Tongue (tissue), 2 donors: Measurements from ENCODE around the gene KCNG1. TPM values are rescaled to one million over a fixed set of nuclear protein-coding genes. Genes with fewer than 3 reads are reported as not detected.
"Not testable (repeated sequence)": the region's sequence is repeated elsewhere in the genome, so short reads cannot be mapped to it uniquely, and the experiment has no call there.

Experiments
- DNase-seq: peaks from one replicate; pipeline ENCODE4 v3.0.0-alpha.2; 2015
- total RNA-seq: library from RNA; depleted of rRNA; stranded (reverse); fragments of >200 nt; gene quantifications from one replicate; pipeline ENCODE4 v1.2.3, GENCODE V29; 2014

The KCNG1 gene
- 1.3 TPM for total RNA-seq

DNA sequence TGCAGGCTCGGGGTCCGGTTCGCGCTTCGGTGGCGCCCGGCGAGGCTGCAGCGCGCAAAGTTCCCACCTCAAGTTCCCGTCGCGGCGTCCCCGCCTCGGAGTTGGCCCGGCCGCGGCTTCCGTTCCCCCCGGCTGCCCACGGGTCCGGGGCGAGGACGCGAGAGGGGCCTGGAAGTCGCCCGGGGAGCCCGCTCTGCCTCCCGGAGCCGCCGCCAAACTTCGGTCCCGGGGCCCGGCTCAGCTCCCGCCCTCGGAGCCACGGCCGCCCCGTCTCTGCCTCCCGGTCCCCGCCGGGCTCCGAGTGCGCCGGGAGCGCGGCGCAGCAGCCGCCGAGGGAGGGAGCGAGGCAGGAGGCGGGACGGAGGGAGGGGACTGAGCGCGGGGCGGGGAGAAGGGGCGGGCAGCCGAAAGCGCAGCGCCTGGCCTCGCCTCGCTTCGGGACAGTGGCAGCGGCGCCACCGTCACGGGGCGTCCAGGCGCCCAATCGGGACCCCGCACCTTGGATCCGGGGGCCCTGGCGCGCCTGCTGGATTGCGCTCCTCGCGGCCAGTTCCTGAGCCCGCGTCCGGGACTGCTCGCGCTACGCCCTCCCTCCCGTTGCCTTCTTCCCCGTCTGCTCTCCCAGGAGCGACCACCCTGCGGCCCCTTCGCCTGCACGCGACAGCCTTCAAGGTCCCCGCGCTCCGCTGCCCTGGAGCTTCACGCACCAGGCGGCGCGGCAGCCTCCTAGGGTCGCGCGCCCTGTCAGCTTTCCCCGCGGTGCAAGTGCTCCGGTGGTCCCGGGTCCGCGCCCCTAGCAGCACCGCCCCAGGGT is at the start of gene KCNG1:
KCNG1 (minus strand) TSS at position 305 of the 814 bp plus-strand sequence. CDS start 12,769 bp downstream, outside the sequence.
- DNase-seq, result peak; percentile 84

DNA sequence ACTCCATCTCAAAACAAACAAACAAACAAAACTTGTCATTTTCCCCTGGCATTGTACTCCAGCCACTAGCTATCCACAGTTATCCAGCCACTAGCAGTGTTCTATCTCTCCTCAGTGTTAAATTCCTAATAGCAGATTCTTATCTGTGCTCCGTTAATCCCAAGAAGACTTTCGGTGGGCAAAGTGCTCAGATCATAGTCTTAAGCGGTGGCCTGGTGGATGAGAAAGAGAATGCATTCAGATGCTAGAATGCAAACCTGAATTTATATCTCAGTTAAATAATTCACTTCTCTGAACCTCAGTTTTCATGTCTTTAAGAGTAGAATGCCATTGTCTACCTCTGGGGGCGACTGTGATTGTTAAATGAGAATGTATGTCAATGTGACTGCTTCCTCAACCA is 47.7 kb upstream of the KCNG1 start:
- no peak for DNase-seq

DNA sequence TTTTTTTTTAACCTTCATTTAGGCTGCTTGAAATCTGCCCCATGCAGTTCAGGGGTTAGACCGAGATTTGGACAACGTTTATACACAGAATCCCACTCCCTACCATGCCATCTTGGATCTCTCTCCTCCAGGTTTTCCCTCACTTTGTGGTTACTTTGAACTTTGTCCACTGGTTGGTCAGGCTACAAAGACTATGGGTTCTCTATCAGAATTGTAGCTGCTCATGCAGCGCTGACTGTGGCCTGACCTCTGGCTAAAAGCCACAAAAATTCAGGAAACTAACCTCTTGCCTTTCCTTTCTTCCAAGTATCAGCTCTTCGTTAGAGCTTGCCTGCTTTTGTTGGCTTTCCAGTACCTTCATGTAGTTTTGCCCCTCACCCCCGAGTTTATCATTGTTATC is 44.9 kb upstream of the KCNG1 start:
- DNase-seq, result no peak

DNA sequence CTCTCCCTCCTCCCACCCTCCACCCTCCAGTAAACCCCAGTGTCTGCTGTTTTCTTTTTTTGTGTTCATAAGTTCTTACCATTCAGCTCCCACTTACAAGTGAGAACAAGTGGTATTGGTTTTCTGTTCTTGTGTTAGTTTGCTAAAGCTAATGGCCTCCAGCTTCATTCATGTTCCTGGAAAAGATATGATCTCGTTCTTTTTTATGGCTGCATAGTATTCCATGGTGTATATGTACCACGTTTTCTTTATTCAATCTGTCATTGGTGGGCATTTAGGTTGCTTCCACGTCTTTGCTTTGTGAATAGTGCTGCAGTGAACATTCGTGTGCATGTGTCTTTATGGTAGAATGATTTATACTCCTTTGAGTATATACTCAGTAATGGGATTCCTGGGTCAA is 42.7 kb upstream of the KCNG1 start:
- no peak for DNase-seq

DNA sequence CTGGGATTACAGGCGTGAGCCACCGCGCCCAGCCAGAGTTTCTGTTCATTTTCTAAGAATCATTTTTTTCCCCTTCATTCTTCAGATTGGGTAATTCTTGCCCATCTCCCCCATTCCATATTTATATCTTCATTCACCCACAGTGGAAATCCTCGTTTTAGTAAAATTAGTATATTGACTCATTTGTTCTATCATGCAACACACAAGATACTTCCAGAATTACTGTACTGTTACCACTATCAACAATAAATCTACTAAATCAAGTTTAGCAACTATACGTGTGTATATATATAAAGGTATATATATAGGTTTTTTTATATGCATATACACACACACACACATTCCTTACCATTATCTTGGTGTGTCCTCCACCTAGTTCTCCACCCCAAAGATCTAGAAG is 41.2 kb upstream of the KCNG1 start:
- no peak for DNase-seq

- DNase-seq, result no peak
Observed at GRCh38 chr20:51062065-51062464, 39.2 kb upstream of the KCNG1 start.

- no peak for DNase-seq
Observed at GRCh38 chr20:51061418-51062045, 38.6 kb upstream of the KCNG1 start.

DNA sequence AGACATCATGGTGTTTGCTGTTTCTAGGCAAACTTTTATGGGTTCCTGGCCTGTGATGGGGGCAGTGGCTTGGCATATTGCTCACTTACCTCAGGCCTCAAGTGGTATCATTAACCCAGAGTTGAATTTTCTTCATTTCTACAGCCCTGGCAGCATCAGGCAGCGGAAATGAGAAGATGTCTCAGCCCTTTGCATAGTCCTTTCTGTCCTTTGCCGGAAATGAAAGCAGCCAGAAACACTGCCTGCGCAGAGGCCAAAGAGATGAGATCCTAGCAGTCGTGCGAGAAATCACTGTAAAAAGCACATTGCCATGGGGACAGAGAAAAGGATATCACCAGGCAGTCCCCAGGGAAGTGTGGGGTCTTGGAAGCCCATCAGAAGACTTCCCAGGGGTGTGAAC is 37.4 kb upstream of the KCNG1 start:
- no peak for DNase-seq

DNA sequence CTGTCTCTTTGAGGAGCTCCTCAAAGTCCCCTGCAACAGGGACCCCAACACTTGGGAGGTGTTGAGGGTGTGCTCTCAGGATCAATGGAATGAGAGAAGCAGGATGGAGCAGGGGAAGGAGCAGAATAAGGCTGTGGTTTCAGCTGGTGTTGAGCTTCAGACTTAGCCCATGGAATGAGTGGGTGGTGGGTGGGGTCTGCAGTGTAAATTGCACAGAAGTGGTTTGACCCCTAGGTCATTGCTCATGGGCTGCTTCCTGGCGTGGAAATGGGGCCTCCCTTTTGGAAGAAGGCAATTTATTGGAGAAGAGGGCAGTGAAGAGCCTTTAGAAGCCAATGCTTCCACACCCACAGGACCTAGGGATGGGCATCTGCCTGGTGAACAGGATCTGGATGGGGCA is 37.0 kb upstream of the KCNG1 start:
- DNase-seq, result no peak

DNA sequence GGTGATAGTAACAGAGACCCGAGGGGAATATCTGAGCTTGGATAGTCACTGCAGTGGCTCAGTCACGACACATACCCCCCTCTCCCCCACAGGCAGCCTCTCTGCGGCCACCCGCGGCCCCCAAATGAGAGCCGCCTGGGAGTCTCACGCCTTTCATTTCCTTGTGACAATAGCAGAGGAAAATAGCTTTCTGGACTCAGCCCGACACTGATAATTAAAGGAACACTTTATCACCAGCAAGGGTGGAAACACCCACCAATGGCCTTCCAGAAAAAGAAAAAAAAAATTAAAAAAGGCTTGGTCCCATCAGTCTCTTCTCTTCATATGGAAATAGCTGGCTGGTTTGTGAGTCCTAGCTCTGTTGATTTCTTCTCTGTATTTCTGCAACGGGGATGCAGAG is 35.1 kb upstream of the KCNG1 start:
- no peak for DNase-seq

DNA sequence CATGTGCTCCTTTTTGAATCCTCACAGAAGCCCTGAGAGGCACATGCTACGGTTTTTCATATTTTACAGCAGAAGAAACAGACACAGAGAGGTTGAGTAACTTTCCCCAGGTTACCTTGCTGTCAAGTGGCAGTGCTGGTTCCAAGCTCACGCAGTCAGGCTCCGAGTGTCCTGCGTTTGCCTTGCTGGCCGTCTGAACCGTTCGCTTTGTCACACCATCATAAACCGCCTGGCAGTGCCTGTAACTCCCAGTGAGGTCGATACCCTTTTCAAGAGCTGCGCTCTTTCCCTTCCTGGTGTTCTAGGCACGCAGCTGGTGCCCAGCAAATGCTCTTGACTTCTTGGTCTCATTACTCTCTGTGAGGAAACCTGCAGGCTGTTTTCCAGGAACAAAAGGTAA is 31.3 kb upstream of the KCNG1 start:
- no peak for DNase-seq

- DNase-seq, result peak; percentile 35
Observed at GRCh38 chr20:51050531-51051075, 27.7 kb upstream of the KCNG1 start.

- no peak for DNase-seq
Observed at GRCh38 chr20:51046021-51046985, 23.4 kb upstream of the KCNG1 start.

DNA sequence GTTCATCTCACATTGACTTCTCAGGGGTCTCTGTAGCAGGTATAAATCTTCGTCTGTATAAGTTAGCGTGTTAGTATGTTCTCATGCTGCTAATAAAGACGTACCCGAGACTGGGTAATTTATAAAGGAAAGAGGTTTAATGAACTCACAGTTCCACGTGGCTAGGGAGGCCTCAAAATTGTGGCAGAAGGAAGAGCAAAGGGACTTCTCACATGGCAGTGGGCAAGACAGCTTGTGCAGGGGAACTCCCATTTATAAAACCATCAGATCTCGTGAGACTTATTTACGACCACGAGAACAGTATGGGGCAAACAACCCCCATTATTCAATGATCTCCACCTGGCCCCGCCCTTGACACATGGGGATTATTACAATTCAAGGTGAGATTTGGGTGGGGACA is 22.6 kb upstream of the KCNG1 start:
- DNase-seq, result not testable (repeated sequence)

- DNase-seq, result no peak
Observed at GRCh38 chr20:51044796-51045195, 21.9 kb upstream of the KCNG1 start.

DNA sequence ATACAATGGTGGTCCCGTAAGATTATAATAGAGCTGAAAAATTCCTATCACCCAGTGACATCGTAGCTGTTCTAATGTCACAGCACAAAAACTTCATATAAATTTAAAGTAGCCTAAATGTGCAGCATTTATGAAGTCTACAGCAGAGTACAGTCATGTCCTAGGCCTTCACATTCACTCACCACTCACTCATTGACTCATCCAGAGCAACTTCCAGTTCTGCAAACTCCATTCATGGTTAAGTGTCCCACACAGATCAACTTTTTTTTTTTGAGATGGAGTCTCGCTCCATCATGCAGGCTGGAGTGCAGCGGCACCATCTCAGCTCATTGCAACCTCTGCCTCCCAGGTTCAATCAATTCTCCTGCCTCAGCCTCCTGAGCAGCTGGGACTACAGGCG is 20.9 kb upstream of the KCNG1 start:
- DNase-seq, result no peak

DNA sequence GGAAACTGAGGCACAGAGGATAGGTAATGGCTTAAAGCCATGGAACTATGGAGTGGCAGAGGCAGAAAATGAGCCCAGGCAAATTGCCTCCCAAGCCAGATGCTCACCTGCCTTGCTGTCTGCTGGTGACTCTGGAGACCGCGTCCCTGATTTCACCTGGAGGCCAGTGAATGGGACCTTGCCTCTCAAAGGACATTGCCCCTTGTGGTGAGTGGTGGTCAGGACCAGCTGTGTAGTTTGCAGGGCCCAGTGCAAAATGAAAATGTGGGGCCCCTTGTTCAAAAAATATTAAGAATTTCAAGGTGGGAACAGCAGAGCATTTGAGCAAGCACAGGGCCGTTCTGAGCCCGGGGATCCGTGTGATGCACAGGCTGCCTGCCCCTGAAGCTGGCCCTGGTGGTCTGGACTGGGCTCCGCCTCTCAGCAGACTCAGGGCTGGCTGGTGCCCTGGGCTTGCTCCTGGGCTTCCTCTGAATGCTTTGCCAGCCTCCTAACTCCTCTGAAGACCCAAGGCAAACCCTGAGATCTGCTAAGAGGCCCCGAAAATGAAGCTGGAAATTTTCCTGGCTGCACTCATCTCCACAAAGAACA is 19.8 kb upstream of the KCNG1 start:
- no peak for DNase-seq

DNA sequence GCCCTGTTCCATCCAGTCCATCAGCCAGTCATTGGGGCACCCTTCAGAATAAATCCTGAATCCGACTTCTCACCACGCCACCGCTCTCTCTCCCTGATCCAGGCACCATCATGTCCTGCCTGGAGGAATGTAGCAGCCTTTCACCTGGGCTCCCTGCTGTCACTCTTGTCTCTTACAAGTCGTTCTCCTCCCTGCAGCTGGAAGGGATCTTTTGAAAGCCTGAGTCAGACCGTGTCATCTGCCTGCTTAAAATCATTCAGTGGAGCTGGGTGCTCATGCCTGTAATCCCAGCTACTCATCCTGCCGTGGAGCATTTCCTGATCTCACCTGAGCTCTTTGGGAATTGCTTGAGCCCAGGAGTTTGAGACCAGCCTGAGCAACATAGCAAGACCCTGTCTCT is 19.2 kb upstream of the KCNG1 start:
- DNase-seq, result no peak

- no peak for DNase-seq
Observed at GRCh38 chr20:51037532-51038115, 14.7 kb upstream of the KCNG1 start.

DNA sequence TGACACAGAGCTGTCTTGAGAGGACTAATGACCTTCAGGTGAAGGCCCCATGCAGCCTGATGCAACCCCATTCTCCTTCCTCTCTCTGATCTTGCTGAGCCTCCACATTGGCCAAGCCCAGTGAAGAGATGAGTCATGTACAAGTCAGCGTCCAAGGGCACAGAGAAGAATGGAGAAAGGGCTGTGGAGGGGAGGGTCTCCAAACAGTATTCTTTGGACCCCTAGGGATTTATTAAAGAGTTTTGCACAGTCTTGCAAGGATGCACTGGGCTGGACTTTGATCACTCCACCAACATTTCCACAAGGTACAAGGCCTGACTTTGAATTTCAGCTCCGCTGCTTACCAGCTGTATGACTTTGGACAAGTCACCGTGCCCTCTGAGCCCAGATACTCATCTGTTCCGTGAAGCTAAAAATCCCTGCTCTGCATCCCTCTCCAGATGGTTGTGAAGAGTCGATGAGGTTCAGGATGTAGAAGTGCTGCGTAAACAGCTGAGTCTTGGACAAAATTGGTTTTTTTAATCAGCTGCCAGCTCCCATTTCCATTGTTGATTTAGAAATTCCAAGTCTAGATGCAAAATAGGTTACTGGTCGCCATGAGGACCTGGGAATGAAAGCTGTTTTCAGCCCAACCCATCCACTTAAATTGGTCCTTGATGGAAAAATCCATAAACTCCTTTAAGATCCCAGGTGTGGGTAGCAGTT is 14.1 kb upstream of the KCNG1 start:
- DNase-seq, result no peak

GRCh38 chr20:51036226-51036625 is 13.3 kb upstream of the KCNG1 start:
- DNase-seq, result no peak
